Inflammatory macrophage (primary cell): ENCODE results near the gene SPN.
A peak's percentile ranks its signal among the peaks of the same experiment; 100 is the strongest.
"Not testable (repeated sequence)": the region's sequence is repeated elsewhere in the genome, so short reads cannot be mapped to it uniquely, and the experiment has no call there.

ENCODE experiments used
- DNase-seq, 2 donors: peaks; one replicate each; pipeline ENCODE4 v3.0.0-alpha.2; 2020 to 2022
- total RNA-seq, 18 experiments: gene quantifications; one replicate each; lab custom pipeline; 2026; ENCODE audit warnings: mixed read lengths in 6 of 18, inconsistent platforms in 2 of 18; lab: John Stamatoyannopoulos, UW

The SPN gene
- total RNA-seq: 248 to 856 (median 573) reads per million in 18 experiments

- peak; percentile 47 to 73 for DNase-seq
Observed at GRCh38 chr16:29663016-29663806, at the start of gene SPN. Gene SPN, plus strand, starts transcription at chr16:29663247. Its CDS starts 482 bp downstream, at chr16:29663729.

GRCh38 chr16:29613307-29614057, 49.6 kb upstream of the SPN start:
- DNase-seq: peak; percentile 90 to 98

GRCh38 chr16:29614691-29615314, 48.2 kb upstream of the SPN start:
- not testable (repeated sequence) for DNase-seq

GRCh38 chr16:29616127-29616526, 46.9 kb upstream of the SPN start:
- DNase-seq: not testable (repeated sequence)

GRCh38 chr16:29620591-29620990, 42.5 kb upstream of the SPN start:
- peak in 1 of 2 donors; percentile 12 for DNase-seq

- DNase-seq: not testable (repeated sequence)
Observed at GRCh38 chr16:29622738-29623137, 40.3 kb upstream of the SPN start.

- not testable (repeated sequence) for DNase-seq
Observed at GRCh38 chr16:29623253-29623652, 39.8 kb upstream of the SPN start.

- not testable (repeated sequence) for DNase-seq
Observed at GRCh38 chr16:29625114-29625513, 37.9 kb upstream of the SPN start.

GRCh38 chr16:29626778-29627331, 36.2 kb upstream of the SPN start:
- DNase-seq: peak; percentile 56 to 64

GRCh38 chr16:29627661-29628075, 35.4 kb upstream of the SPN start:
- not testable (repeated sequence) for DNase-seq

GRCh38 chr16:29628707-29629106, 34.3 kb upstream of the SPN start:
- DNase-seq: not testable (repeated sequence)

- DNase-seq: not testable (repeated sequence)
Observed at GRCh38 chr16:29629318-29629717, 33.7 kb upstream of the SPN start.

- DNase-seq: not testable (repeated sequence)
Observed at GRCh38 chr16:29631658-29632057, 31.4 kb upstream of the SPN start.

- not testable (repeated sequence) for DNase-seq
Observed at GRCh38 chr16:29635902-29636301, 27.1 kb upstream of the SPN start.

- not testable (repeated sequence) for DNase-seq
Observed at GRCh38 chr16:29636368-29636767, 26.7 kb upstream of the SPN start.

- DNase-seq: not testable (repeated sequence)
Observed at GRCh38 chr16:29638751-29639150, 24.3 kb upstream of the SPN start.

GRCh38 chr16:29641561-29641960, 21.5 kb upstream of the SPN start:
- peak; percentile 45 to 51 for DNase-seq

GRCh38 chr16:29643596-29643995, 19.5 kb upstream of the SPN start:
- DNase-seq: no peak

- DNase-seq: peak; percentile 78 to 83
Observed at GRCh38 chr16:29644338-29644857, 18.6 kb upstream of the SPN start.

- DNase-seq: peak; percentile 64 to 77
Observed at GRCh38 chr16:29644973-29645693, 17.9 kb upstream of the SPN start.

- peak; percentile 89 for DNase-seq
Observed at GRCh38 chr16:29645694-29646187, 17.3 kb upstream of the SPN start.
